HCT116 (cell line): ENCODE measurements around the gene CDK19.

ENCODE experiments used
- CTCF ChIP-seq, 3 experiments: fragments of 200-600 bp in 1 of 3; sonication (generic) in 1 of 3; IDR thresholded peaks in 2 of 3; conservative IDR thresholded peaks in 1 of 3; 2 replicates each; pipeline ENCODE4 v1.5.1; 2012 to 2017; ENCODE audit warnings: low read depth in 2 of 3, low read length in 2 of 3, antibody characterized with exemption in 1 of 3, borderline replicate concordance in 1 of 3, control low read depth in 1 of 3, mild to moderate bottlenecking in 1 of 3, mixed read lengths in 1 of 3, mixed run types in 1 of 3, moderate library complexity in 1 of 3; ENCODE audit not compliant: insufficient read depth in 1 of 3
- EZH2 ChIP-seq: fragments of 200-600 bp; sonication (generic); IDR thresholded peaks from 2 replicates; pipeline ENCODE4 v1.6.1; 2017; ENCODE audit warnings: antibody characterized with exemption, mixed run types
- EZH2phosphoT487 ChIP-seq: fragments of 200-600 bp; IDR thresholded peaks from 2 replicates; pipeline ENCODE4 v1.6.1; 2018; ENCODE audit warnings: antibody characterized with exemption, borderline replicate concordance
- JUND ChIP-seq: IDR thresholded peaks from 2 replicates; pipeline ENCODE4 v1.6.1; 2012
- POLR2A ChIP-seq: IDR thresholded peaks from 2 replicates; pipeline ENCODE4 v1.7.0; 2011; ENCODE audit warnings: borderline replicate concordance; ENCODE audit not compliant: insufficient read depth, insufficient read length; ENCODE audit errors: extremely low read depth
- POLR2AphosphoS5 ChIP-seq: IDR thresholded peaks from 2 replicates; pipeline ENCODE4 v1.6.1; 2011; ENCODE audit warnings: mild to moderate bottlenecking, low read depth, low read length, moderate library complexity
- RAD21 ChIP-seq: IDR thresholded peaks from 2 replicates; pipeline ENCODE4 v1.6.1; 2012; ENCODE audit warnings: low read depth, mild to moderate bottlenecking
- YY1 ChIP-seq: IDR thresholded peaks from 2 replicates; pipeline ENCODE4 v1.6.1; 2011; ENCODE audit warnings: low read length, low read depth, moderate library complexity, mild to moderate bottlenecking; ENCODE audit not compliant: insufficient replicate concordance; ENCODE audit errors: extremely low read depth
- ZFX ChIP-seq: fragments of 450-650 bp; IDR thresholded peaks from 2 replicates; pipeline ENCODE4 v1.6.1; 2017
- TF ChIP-seq, protein P1 (sequence below): IDR thresholded peaks from 2 replicates; pipeline ENCODE4 v1.6.1; 2012; ENCODE audit warnings: low read depth
- TF ChIP-seq, protein P2 (sequence below): IDR thresholded peaks from 2 replicates; pipeline ENCODE4 v1.6.1; 2012

GRCh38 chr6:110622912-110623578 lies 192.2 kb downstream of the CDK19 start:
- TF ChIP-seq CTCF (IDR thresholded peaks at IDR 0.05 in 2 of 3, conservative IDR thresholded peaks at IDR 0.05 in 1 of 3; ENCODE audit: borderline replicate concordance in 1 of 3, insufficient read depth in 1 of 3, low read depth in 2 of 3, low read length in 2 of 3) (no peak), POLR2AphosphoS5 (no peak), POLR2A (no peak), YY1 (no peak), JUND (no peak), ZFX (no peak), RAD21 (no peak), EZH2 (no peak), EZH2phosphoT487 (no peak)
- TF ChIP-seq, protein P1, sequence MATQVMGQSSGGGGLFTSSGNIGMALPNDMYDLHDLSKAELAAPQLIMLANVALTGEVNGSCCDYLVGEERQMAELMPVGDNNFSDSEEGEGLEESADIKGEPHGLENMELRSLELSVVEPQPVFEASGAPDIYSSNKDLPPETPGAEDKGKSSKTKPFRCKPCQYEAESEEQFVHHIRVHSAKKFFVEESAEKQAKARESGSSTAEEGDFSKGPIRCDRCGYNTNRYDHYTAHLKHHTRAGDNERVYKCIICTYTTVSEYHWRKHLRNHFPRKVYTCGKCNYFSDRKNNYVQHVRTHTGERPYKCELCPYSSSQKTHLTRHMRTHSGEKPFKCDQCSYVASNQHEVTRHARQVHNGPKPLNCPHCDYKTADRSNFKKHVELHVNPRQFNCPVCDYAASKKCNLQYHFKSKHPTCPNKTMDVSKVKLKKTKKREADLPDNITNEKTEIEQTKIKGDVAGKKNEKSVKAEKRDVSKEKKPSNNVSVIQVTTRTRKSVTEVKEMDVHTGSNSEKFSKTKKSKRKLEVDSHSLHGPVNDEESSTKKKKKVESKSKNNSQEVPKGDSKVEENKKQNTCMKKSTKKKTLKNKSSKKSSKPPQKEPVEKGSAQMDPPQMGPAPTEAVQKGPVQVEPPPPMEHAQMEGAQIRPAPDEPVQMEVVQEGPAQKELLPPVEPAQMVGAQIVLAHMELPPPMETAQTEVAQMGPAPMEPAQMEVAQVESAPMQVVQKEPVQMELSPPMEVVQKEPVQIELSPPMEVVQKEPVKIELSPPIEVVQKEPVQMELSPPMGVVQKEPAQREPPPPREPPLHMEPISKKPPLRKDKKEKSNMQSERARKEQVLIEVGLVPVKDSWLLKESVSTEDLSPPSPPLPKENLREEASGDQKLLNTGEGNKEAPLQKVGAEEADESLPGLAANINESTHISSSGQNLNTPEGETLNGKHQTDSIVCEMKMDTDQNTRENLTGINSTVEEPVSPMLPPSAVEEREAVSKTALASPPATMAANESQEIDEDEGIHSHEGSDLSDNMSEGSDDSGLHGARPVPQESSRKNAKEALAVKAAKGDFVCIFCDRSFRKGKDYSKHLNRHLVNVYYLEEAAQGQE = no peak
- TF ChIP-seq, protein P2, sequence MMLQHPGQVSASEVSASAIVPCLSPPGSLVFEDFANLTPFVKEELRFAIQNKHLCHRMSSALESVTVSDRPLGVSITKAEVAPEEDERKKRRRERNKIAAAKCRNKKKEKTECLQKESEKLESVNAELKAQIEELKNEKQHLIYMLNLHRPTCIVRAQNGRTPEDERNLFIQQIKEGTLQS = no peak
